Measurements from ENCODE around the gene PIP5K1A.
A peak's percentile ranks its signal among the peaks of the same experiment; 100 is the strongest.

Gene PIP5K1A

DNA sequence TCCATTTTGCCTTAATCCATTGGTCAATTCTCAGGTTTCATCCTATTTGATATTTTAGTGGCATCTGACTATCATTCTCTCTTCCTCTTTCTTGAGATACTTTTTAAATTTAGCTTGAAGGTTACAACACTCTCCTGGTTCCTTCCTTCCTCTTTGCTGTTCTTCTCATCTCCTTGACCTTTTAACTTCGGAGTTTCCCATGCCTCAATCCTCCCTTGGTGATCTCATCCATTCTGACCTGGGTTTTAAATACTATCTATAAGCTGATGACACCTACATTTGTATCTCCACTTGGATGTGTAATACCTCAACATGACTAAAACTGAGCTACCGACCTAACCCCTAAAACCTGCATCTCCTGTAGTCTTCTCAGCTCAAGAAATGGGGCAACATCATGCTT lies 78.9 kb downstream of the PIP5K1A start:
- Histone ChIP-seq H3K27ac (no peak overlapping the region), H3K9ac (ENCODE audit: insufficient read length) (no peak overlapping the region), H3K9me3 (ENCODE audit: low read depth, low read length) (no peaks in the 10 kb centered on the region), H3K4me3 (no peak overlapping the region), H3K36me3 (ENCODE audit: insufficient read depth, low read length) (no peaks in the 10 kb centered on the region)
- DNase-seq (ENCODE audit: low read depth, low spot score), result no peak
- no peak for TF ChIP-seq FOXP2 (optimal IDR thresholded peaks at IDR 0.05; ENCODE audit: control extremely low read depth, extremely low read length, insufficient read depth)
- no peak for TF ChIP-seq EZH2 (IDR thresholded peaks at IDR 0.05)
- TF ChIP-seq POLR2AphosphoS5 (IDR thresholded peaks at IDR 0.05; ENCODE audit: borderline replicate concordance, low read depth, low read length), result no peak

DNA sequence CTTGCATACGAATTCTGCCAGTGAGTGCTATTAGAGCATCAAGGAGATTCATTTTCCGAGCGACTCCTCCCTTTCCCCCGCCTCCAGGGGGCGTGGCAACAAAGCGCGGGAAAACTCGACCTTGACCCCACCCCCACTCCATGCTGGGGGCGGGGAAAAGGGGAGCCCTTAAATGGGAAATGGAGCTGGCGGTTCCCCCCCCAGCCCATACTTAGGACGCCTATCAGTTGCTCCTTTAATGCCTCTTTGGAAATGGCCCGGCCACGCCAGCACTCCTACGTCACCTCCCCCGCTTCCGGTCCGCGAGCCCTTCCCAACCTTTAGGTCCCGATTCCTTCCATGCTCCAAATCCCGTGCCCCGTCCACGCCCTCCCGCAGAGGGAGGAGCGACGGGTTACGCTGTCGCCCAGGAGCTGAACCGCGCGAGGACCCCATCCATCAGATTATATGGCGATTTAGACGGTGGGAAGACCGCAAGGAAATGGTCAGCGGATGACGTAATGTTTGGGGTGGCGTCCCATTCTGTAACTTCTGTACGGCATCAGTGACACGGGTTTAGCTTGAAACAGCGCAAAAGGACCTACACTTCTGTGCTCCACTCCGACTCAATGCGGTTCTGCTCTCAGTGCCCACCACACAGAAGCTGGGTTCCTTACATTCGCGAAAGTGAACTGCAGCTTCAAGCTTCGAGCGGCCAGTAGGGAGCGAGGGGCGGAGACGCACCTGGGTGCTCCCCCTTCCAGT lies 83.0 kb downstream of the PIP5K1A start:
- peak; percentile 75 for TF ChIP-seq POLR2AphosphoS5 (IDR thresholded peaks at IDR 0.05; ENCODE audit: borderline replicate concordance, low read depth, low read length)
- no peak for TF ChIP-seq EZH2 (IDR thresholded peaks at IDR 0.05)
- H3K27ac ChIP-seq, result peak overlapping the region; percentile 98
- H3K4me3 ChIP-seq, result peak overlapping the region; percentile 94
- peak; percentile 91 for DNase-seq (ENCODE audit: low read depth, low spot score)
- H3K9me3 ChIP-seq (ENCODE audit: low read depth, low read length), result no peaks in the 10 kb centered on the region
- peak overlapping the region; percentile 95 for H3K9ac ChIP-seq (ENCODE audit: insufficient read length)
- H3K36me3 ChIP-seq (ENCODE audit: insufficient read depth, low read length), result peaks cover 4% of the 10 kb centered on the region; the same call in 1 of the 2 replicates

DNA sequence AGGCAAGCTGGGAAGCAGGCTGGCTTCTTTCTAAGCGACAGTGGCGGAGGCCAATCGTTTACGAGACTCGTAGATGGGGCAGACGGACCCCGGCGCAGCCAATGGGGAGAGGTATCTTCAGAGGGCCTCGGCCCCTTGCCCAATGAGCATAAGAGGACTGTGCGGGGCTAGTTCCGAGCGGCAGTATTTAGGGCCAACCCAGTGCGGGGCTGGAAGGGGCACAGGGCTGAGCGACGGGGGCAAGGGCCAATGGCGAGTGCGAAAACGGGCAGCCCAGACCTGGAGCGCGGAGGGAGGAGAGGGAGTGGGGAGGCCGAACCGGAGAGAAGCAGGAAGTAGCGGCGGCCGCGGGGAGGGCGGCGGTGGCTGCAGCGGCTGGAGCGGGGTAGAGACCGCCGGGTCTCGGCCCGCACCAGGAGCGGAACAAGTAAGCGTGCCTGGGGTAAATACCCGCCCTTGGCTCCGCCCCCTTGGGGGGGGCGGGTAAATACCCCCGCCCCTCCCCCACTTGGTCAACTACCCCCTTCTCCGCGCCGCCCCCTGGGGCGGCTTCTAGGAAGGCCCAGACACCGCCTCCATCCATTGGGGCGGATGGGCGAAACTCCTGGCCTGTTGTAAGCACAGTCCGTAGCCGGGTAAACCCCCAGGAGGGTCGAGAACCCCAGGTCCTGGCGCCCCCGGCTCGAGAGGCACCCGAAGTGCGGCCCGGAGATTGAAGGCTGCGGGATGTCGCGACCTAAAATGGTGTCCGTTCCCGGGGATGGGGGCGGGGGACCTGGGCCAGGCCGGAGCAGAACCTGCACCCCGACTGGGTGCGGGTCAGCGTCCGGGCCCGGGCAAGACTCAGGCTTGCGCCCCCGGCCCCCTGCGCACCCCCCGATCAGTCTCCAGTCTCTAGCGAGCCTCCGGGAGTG lies 83.9 kb downstream of the PIP5K1A start, which contains the start of gene ZNF687:
Gene ZNF687 (plus strand): TSS at position 331 of the 914 bp plus-strand sequence. CDS start 3,993 bp downstream, outside the sequence.
- peak; percentile 98 for DNase-seq (ENCODE audit: low read depth, low spot score)
- H3K4me3 ChIP-seq, result peak within 1 kb of the TSS; percentile 94
- H3K9me3 ChIP-seq (ENCODE audit: low read depth, low read length), result no peaks in the 10 kb centered on the region
- peak within 1 kb of the TSS; percentile 98 for H3K27ac ChIP-seq
- H3K36me3 ChIP-seq (ENCODE audit: insufficient read depth, low read length), result peaks cover 11% of the 10 kb centered on the region; the same call in 1 of the 2 replicates
- TF ChIP-seq EZH2 (IDR thresholded peaks at IDR 0.05), result no peak
- peak; percentile 62 for TF ChIP-seq POLR2AphosphoS5 (IDR thresholded peaks at IDR 0.05; ENCODE audit: borderline replicate concordance, low read depth, low read length)
- peak within 1 kb of the TSS; percentile 95 for H3K9ac ChIP-seq (ENCODE audit: insufficient read length)

DNA sequence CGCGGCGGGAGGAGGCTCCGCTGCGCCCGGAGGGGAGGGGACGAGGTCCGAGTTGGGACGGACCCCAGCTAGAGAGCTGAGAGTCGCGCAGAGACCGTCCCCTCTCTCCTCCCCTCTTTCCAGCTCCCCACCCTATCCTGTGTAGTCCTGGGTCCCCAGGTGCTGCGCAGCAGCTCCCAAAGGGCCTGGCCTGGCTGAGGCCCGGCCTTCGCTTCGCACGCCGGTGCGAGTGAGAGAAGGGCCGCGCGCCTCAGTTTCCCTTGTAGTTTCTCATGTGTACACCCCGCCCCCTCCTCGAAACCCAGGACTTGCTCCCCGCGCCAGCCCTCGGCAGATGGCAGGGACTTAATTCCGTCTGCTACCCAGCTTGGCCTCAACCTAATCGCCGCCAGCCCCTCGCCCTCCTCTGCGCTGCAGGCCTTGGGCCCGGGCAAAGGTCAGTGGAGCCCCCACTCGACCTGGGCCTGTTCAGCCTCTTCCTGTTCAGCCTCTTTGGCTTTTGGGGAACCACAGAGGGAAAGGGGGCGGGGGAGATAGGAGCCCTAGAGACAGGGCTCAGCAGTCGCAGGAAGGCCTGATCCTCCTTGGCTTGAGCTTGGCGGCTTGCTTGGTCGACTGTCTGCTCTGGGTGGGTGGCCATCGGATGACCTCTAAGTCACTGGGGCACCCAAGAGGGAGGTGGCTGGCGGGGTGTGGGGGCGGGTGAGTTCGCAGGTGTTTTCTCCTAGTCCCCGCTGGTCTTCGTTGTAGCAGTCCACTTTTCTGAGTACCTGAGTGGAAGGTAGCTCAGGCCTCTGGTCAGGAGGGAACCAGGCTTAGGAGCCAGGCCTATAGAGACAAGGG lies 84.8 kb downstream of the PIP5K1A start:
- TF ChIP-seq FOXP2 (optimal IDR thresholded peaks at IDR 0.05; ENCODE audit: control extremely low read depth, extremely low read length, insufficient read depth), result no peak
- no peak for DNase-seq (ENCODE audit: low read depth, low spot score)
- Histone ChIP-seq H3K9me3 (ENCODE audit: low read depth, low read length) (no peaks in the 10 kb centered on the region), H3K36me3 (ENCODE audit: insufficient read depth, low read length) (peaks cover 19% of the 10 kb centered on the region; the same call in 1 of the 2 replicates), H3K4me3 (peak overlapping the region; percentile 94), H3K9ac (ENCODE audit: insufficient read length) (peak overlapping the region; percentile 88), H3K27ac (no peak overlapping the region)

- no peak overlapping the region for H3K27ac ChIP-seq
- TF ChIP-seq FOXP2 (optimal IDR thresholded peaks at IDR 0.05; ENCODE audit: control extremely low read depth, extremely low read length, insufficient read depth) (no peak), EZH2 (IDR thresholded peaks at IDR 0.05) (no peak), POLR2AphosphoS5 (IDR thresholded peaks at IDR 0.05; ENCODE audit: borderline replicate concordance, low read depth, low read length) (no peak)
- H3K9ac ChIP-seq (ENCODE audit: insufficient read length), result no peak overlapping the region
- H3K36me3 ChIP-seq (ENCODE audit: insufficient read depth, low read length), result peaks cover 23% of the 10 kb centered on the region; the same call in 1 of the 2 replicates
- H3K4me3 ChIP-seq, result no peak overlapping the region; the same call in 1 of the 2 replicates
- no peaks in the 10 kb centered on the region for H3K9me3 ChIP-seq (ENCODE audit: low read depth, low read length)
- no peak for DNase-seq (ENCODE audit: low read depth, low spot score)
Measured at GRCh38 chr1:151284013-151284577, 85.7 kb downstream of the PIP5K1A start.

DNA sequence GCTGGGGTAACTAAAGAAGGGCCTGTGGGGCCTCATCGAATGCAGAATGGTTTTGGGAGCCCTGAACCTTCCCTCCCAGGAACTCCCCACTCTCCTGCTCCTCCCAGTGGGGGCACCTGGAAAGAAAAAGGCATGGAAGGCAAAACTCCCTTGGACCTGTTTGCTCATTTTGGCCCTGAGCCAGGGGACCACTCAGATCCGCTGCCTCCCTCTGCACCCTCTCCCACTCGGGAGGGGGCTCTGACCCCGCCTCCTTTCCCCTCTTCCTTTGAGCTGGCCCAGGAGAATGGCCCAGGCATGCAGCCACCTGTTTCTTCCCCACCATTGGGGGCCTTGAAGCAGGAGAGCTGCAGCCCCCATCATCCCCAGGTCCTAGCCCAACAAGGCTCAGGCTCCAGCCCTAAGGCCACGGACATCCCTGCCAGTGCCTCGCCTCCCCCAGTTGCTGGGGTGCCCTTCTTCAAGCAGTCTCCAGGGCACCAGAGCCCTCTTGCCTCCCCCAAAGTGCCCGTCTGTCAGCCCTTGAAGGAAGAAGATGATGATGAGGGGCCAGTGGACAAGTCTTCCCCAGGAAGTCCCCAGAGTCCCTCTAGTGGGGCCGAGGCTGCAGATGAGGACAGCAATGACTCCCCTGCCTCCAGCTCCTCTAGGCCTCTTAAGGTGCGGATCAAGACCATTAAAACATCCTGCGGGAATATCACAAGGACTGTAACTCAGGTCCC lies 88.4 kb downstream of the PIP5K1A start:
- TF ChIP-seq EZH2 (IDR thresholded peaks at IDR 0.05) (no peak), FOXP2 (optimal IDR thresholded peaks at IDR 0.05; ENCODE audit: control extremely low read depth, extremely low read length, insufficient read depth) (no peak), POLR2AphosphoS5 (IDR thresholded peaks at IDR 0.05; ENCODE audit: borderline replicate concordance, low read depth, low read length) (no peak)
- DNase-seq (ENCODE audit: low read depth, low spot score), result no peak
- H3K4me3 ChIP-seq, result no peak overlapping the region
- H3K36me3 ChIP-seq (ENCODE audit: insufficient read depth, low read length), result peaks cover 37% of the 10 kb centered on the region; the same call in 1 of the 2 replicates
- H3K9ac ChIP-seq (ENCODE audit: insufficient read length), result no peak overlapping the region
- H3K27ac ChIP-seq, result no peak overlapping the region
- no peaks in the 10 kb centered on the region for H3K9me3 ChIP-seq (ENCODE audit: low read depth, low read length)

GRCh38 chr1:151287341-151287699 lies 89.0 kb downstream of the PIP5K1A start:
- Histone ChIP-seq H3K9ac (ENCODE audit: insufficient read length) (no peak overlapping the region), H3K36me3 (ENCODE audit: insufficient read depth, low read length) (peaks cover 39% of the 10 kb centered on the region; the same call in 1 of the 2 replicates), H3K9me3 (ENCODE audit: low read depth, low read length) (no peaks in the 10 kb centered on the region), H3K4me3 (no peak overlapping the region), H3K27ac (no peak overlapping the region)
- no peak for DNase-seq (ENCODE audit: low read depth, low spot score)
- no peak for TF ChIP-seq FOXP2 (optimal IDR thresholded peaks at IDR 0.05; ENCODE audit: control extremely low read depth, extremely low read length, insufficient read depth)
- TF ChIP-seq EZH2 (IDR thresholded peaks at IDR 0.05), result no peak
- no peak for TF ChIP-seq POLR2AphosphoS5 (IDR thresholded peaks at IDR 0.05; ENCODE audit: borderline replicate concordance, low read depth, low read length)

Data from SK-N-MC (cell line).